Prostate gland (tissue), 2 donors: ENCODE measurements around the gene FAM184A.

Experiments used
- CTCF ChIP-seq, 4 experiments: fragments of 200-600 bp in 2 of 4; fragments of 450-650 bp in 2 of 4; sonication (generic) in 2 of 4; IDR thresholded peaks; 1 replicate in 3 of 4; 2 replicates in 1 of 4; pipeline ENCODE4 v1.5.1; 2016 to 2019; ENCODE audit warnings: antibody characterized with exemption in 4 of 4, mild to moderate bottlenecking in 2 of 4, moderate library complexity in 2 of 4
- POLR2AphosphoS5 ChIP-seq: sonication (generic); formaldehyde crosslinking; IDR thresholded peaks from one replicate; pipeline ENCODE4 v1.6.1; 2017; ENCODE audit warnings: antibody characterized with exemption

GRCh38 chr6:119126826-119127225 lies 48.4 kb upstream of the FAM184A start:
- no peak for TF ChIP-seq CTCF (IDR thresholded peaks at IDR 0.05)
- no peak for TF ChIP-seq POLR2AphosphoS5
